Hematopoietic multipotent progenitor cell treated with erythropoietin and hydrocortisone succinate and interleukin-3 and kit ligand, for 8 days (in vitro differentiated cells): ENCODE results near the gene FLOT2.
A peak's percentile ranks its signal among the peaks of the same experiment; 100 is the strongest.
"Not testable (repeated sequence)": the region's sequence is repeated elsewhere in the genome, so short reads cannot be mapped to it uniquely, and the experiment has no call there.

Experiments used
- DNase-seq: peaks from one replicate; pipeline ENCODE4 v3.0.0-alpha.2; 2015

Gene FLOT2

GRCh38 chr17:28896884-28897768, at the start of gene FLOT2:
FLOT2 (minus strand) TSS chr17:28897733; CDS start chr17:28897574, 159 bp downstream.
- peak; percentile 62 for DNase-seq

GRCh38 chr17:28946239-28946638, 48.7 kb upstream of the FLOT2 start:
- peak; percentile 30 for DNase-seq

- DNase-seq: no peak
Observed at GRCh38 chr17:28944862-28945741, 47.6 kb upstream of the FLOT2 start.

- no peak for DNase-seq
Observed at GRCh38 chr17:28944343-28944742, 46.8 kb upstream of the FLOT2 start.

GRCh38 chr17:28942925-28943324, 45.4 kb upstream of the FLOT2 start:
- no peak for DNase-seq

GRCh38 chr17:28941251-28941650, 43.7 kb upstream of the FLOT2 start:
- no peak for DNase-seq

GRCh38 chr17:28940675-28941074, 43.1 kb upstream of the FLOT2 start:
- DNase-seq: no peak

GRCh38 chr17:28940142-28940541, 42.6 kb upstream of the FLOT2 start:
- DNase-seq: no peak

GRCh38 chr17:28938552-28938951, 41.0 kb upstream of the FLOT2 start:
- no peak for DNase-seq

GRCh38 chr17:28937044-28937729, 39.7 kb upstream of the FLOT2 start:
- no peak for DNase-seq

- no peak for DNase-seq
Observed at GRCh38 chr17:28935744-28936460, 38.4 kb upstream of the FLOT2 start.

GRCh38 chr17:28934508-28934907, 37.0 kb upstream of the FLOT2 start:
- DNase-seq: not testable (repeated sequence)

GRCh38 chr17:28929787-28930186, 32.3 kb upstream of the FLOT2 start:
- peak; percentile 57 for DNase-seq

- DNase-seq: peak; percentile 40
Observed at GRCh38 chr17:28928061-28928460, 30.5 kb upstream of the FLOT2 start.

GRCh38 chr17:28926786-28927185, 29.3 kb upstream of the FLOT2 start:
- no peak for DNase-seq

GRCh38 chr17:28926366-28926765, 28.8 kb upstream of the FLOT2 start:
- DNase-seq: no peak

- DNase-seq: peak; percentile 40
Observed at GRCh38 chr17:28925912-28926365, 28.4 kb upstream of the FLOT2 start.

GRCh38 chr17:28920201-28920600, 22.7 kb upstream of the FLOT2 start:
- no peak for DNase-seq

GRCh38 chr17:28918295-28918694, 20.8 kb upstream of the FLOT2 start:
- DNase-seq: no peak

GRCh38 chr17:28917465-28917864, 19.9 kb upstream of the FLOT2 start:
- DNase-seq: no peak

GRCh38 chr17:28917029-28917428, 19.5 kb upstream of the FLOT2 start:
- DNase-seq: no peak

GRCh38 chr17:28916302-28916934, 18.9 kb upstream of the FLOT2 start:
- DNase-seq: peak; percentile 68
